H54 (cell line): ENCODE data around the gene SIDT1.

Experiments used
- DNase-seq: peaks from one replicate; pipeline ENCODE4 v3.0.0; 2011; ENCODE audit warnings: low spot score, mixed read lengths; ENCODE audit not compliant: insufficient read length
- FAIRE-seq: peaks from 3 replicates; lab custom pipeline; 2011; peaks lifted over from hg19 to GRCh38; lab: Jason Lieb, UNC
- POLR2A ChIP-seq: IDR thresholded peaks from 2 replicates; pipeline ENCODE4 v1.6.1; 2011; ENCODE audit warnings: low read depth, mild to moderate bottlenecking, low read length

SIDT1 gene

DNA sequence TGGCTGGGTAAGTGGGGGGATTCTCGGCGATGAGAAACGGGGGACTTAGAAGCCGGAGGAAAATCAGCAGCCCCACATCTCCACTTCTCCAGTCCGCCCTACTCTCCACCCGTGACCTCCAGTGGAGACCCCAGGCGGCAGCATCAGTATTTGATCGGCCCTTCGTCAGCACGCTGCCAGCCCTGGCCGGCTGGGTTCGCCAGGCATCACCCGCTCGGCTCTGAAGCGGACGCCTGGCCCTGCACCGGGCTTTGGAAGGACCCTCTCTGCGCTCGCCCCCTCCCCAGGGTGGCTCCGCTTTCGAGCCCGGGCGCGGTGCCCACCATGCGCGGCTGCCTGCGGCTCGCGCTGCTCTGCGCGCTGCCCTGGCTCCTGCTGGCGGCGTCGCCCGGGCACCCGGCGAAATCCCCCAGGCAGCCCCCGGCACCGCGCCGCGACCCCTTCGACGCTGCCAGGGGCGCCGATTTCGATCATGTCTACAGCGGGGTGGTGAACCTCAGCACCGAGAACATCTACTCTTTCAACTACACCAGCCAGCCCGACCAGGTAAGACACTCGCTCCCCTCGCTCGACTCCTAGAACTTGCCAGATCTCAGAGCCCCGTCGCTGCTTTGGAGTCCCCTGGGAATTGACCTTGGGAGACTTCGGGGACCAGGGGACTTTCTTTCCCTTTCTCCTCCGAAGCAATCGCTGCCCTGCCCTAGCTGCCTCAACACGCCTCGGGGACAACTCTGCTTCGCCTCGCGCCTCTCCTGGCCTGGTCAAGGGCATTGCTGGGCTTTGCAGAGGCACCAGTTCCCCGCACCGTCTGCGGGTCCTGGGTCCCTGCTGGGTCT, 561 bp downstream of the SIDT1 start:
- no peak for TF ChIP-seq POLR2A
- no peak for FAIRE-seq
- DNase-seq = no peak

DNA sequence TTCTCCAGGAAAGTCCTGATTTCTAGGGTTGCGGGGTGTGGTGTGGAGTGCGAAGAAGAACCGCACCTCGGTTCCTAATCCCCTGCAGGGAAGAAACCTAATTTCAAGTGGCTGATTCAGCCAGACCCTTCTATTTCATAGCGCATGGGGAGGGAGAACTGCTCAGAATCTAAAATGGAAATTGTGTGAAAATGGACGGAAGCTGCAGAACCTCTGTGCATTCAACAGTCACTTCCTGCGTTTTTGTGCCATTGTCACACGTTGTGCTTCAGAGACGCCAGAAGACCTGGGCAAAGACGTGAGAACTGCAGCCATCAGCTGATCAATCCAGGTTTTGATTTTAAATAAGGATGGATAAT, 1.2 kb downstream of the SIDT1 start:
- FAIRE-seq (no peak), DNase-seq (no peak)

GRCh38 chr3:113534365-113534764, 2.0 kb downstream of the SIDT1 start:
- DNase-seq (no peak), FAIRE-seq (no peak)
- TF ChIP-seq POLR2A = no peak

More for the DNA sequence above, 1.2 kb downstream of the SIDT1 start:
- no peak for TF ChIP-seq POLR2A

DNA sequence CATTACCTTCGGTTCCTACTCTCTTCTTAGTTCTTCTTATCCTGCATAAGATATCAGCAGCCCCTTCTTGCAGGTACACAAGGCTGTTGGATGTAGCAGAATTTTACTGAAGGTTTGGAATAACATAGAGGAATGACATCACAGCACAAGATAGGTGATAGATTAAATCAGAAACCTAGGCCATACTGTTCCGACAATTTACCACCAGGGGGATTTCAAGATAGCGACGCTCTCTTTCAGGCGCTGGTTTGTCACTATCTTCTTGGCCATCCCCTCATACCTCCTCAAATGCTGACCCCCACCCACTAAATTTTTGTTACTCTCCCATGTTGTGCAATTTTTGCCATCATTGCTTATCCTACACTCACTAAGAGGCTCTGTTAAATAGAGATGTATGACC, 3.5 kb downstream of the SIDT1 start:
- no peak for FAIRE-seq
- TF ChIP-seq POLR2A = no peak
- DNase-seq = no peak

GRCh38 chr3:113536627-113537101, 4.3 kb downstream of the SIDT1 start:
- no peak for TF ChIP-seq POLR2A
- DNase-seq (no peak), FAIRE-seq (no peak)

DNA sequence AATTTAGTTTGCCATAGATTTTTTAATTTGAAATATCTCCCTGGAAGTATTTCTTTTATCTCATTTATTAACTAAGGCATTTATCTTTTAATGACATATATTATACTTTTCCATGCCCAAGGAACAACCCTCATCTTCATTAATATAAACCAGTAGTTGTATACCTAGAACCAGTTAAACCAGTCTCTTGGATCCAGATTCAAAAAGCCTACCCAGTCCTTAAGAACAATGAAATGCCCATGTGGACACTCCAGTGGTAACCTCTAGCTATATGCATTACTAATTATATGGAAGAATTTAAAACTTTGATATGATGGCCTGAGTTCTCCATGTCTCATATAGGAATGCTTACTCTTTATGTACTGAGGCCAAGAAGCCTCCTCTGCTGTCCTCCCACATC, 4.8 kb downstream of the SIDT1 start:
- TF ChIP-seq POLR2A = no peak
- FAIRE-seq (no peak), DNase-seq (no peak)

GRCh38 chr3:113541519-113541918, 9.2 kb downstream of the SIDT1 start:
- TF ChIP-seq POLR2A = no peak
- no peak for DNase-seq
- no peak for FAIRE-seq

DNA sequence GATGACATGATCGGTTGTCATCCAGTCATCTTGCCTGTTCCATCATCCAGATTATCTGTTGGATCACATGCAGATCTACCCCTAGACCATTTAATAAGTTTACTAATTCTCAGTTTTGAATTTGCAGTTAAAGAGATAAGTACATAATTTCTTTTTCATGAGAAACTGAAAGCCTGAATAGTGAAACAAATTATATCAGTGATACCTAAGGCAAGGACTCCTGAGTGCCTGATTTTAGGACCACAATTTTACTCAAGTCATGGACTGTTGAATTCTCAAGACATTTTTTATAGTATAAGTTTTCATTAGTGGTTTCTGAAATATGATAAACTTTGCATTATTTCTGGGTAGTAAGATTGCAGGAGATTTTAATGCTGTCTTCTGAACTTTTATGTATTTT, 13.2 kb downstream of the SIDT1 start:
- TF ChIP-seq POLR2A = no peak
- DNase-seq (no peak), FAIRE-seq (no peak)

DNA sequence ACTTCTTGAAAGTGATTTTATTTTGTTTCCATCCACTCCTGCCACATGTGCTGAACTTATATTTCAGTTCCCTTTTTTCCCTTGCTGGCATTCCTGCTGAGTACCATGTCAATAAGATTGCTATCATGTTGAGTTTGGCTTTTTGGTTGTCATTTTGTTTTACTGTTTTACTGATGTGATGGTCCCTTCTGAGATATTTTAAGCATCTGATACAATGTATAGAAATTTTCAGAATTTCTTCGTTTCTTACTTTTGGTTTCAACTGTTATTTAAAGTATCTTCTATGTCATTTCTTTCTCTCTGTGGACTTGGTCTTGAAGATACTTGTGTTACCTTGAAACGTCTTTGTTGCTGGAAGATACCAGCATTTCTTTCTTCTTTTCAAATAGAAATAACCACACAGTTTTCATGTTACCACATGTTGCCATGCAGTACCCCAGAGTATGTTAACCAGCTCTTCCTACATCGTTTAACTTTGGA, 14.1 kb downstream of the SIDT1 start:
- DNase-seq (no peak), FAIRE-seq (no peak)

GRCh38 chr3:113548501-113548900, 16.1 kb downstream of the SIDT1 start:
- no peak for FAIRE-seq
- no peak for DNase-seq
- no peak for TF ChIP-seq POLR2A

More for the DNA sequence above, 14.1 kb downstream of the SIDT1 start:
- TF ChIP-seq POLR2A = no peak

GRCh38 chr3:113551820-113552219, 19.5 kb downstream of the SIDT1 start:
- FAIRE-seq (no peak), DNase-seq (no peak)
- no peak for TF ChIP-seq POLR2A

GRCh38 chr3:113552851-113553250, 20.5 kb downstream of the SIDT1 start:
- DNase-seq (no peak), FAIRE-seq (no peak)
- TF ChIP-seq POLR2A = no peak

GRCh38 chr3:113555138-113555537, 22.8 kb downstream of the SIDT1 start:
- DNase-seq = no peak
- no peak for TF ChIP-seq POLR2A
- no peak for FAIRE-seq

GRCh38 chr3:113556316-113556945, 24.1 kb downstream of the SIDT1 start:
- FAIRE-seq = no peak
- TF ChIP-seq POLR2A = no peak
- DNase-seq = no peak
